GM21825 (cell line): ENCODE results near the gene CHD8.
"Not testable (repeated sequence)": the region's sequence is repeated elsewhere in the genome, so short reads cannot be mapped to it uniquely, and the experiment has no call there.

Source experiments
- ATAC-seq: cut with Tn5 transposase; IDR thresholded peaks from one replicate; pipeline ENCODE4 v1.9.1; 2021; ENCODE audit warnings: mild to moderate bottlenecking, moderate library complexity; ENCODE audit not compliant: unreplicated experiment

Gene CHD8

GRCh38 chr14:21455912-21456667 lies at the start of gene CHD8:
Gene CHD8 (minus strand): TSS chr14:21456123. CDS start chr14:21431643, 24,480 bp downstream.
- ATAC-seq = peak; percentile 95

GRCh38 chr14:21505012-21505553 lies 49.2 kb upstream of the CHD8 start:
- peak; percentile 67 for ATAC-seq

- no peak for ATAC-seq
Measured at GRCh38 chr14:21503376-21503775, 47.5 kb upstream of the CHD8 start.

- no peak for ATAC-seq
Measured at GRCh38 chr14:21501568-21501967, 45.6 kb upstream of the CHD8 start.

- no peak for ATAC-seq
Measured at GRCh38 chr14:21498540-21499526, 42.9 kb upstream of the CHD8 start.

- no peak for ATAC-seq
Measured at GRCh38 chr14:21496453-21496852, 40.5 kb upstream of the CHD8 start.

- no peak for ATAC-seq
Measured at GRCh38 chr14:21494902-21495762, 39.2 kb upstream of the CHD8 start.

GRCh38 chr14:21486640-21487087 lies 30.7 kb upstream of the CHD8 start:
- no peak for ATAC-seq

- peak; percentile 99 for ATAC-seq
Measured at GRCh38 chr14:21476925-21477681, 21.2 kb upstream of the CHD8 start, which contains the start of the genes RAB2B and TOX4. Gene RAB2B (minus strand): TSS chr14:21476959. CDS start chr14:21476872, 87 bp downstream. Gene TOX4 (plus strand): TSS chr14:21477195. CDS start chr14:21477279, 84 bp downstream.

- peak; percentile 31 for ATAC-seq
Measured at GRCh38 chr14:21476523-21476924, 20.6 kb upstream of the CHD8 start.

- ATAC-seq = no peak
Measured at GRCh38 chr14:21475767-21476522, 20.0 kb upstream of the CHD8 start.

- no peak for ATAC-seq
Measured at GRCh38 chr14:21467616-21468015, 11.7 kb upstream of the CHD8 start.

GRCh38 chr14:21455592-21455911 lies 371 bp downstream of the CHD8 start:
- ATAC-seq = peak; percentile 28

GRCh38 chr14:21454843-21455544 lies 929 bp downstream of the CHD8 start:
- no peak for ATAC-seq

- ATAC-seq = no peak
Measured at GRCh38 chr14:21449899-21450216, 6.1 kb downstream of the CHD8 start.

GRCh38 chr14:21442657-21443056 lies 13.3 kb downstream of the CHD8 start:
- ATAC-seq = not testable (repeated sequence)

- no peak for ATAC-seq
Measured at GRCh38 chr14:21440859-21441258, 15.1 kb downstream of the CHD8 start.
